Panc1 (cell line): ENCODE measurements around the gene SCN2B. TPM values are rescaled to one million over a fixed set of nuclear protein-coding genes. Genes with fewer than 3 reads are reported as not detected.

Experiments used
- ATAC-seq: fragments of 200-7000 bp; cut with Tn5 transposase; 2 replicates; pipeline ENCODE4 v1.9.1; 2020; ENCODE audit warnings: mild to moderate bottlenecking, moderate library complexity
- BruUV-seq: library from RNA; stranded (reverse); fragments of 400-500 nt; replicated peaks from 2 replicates; lab custom pipeline; 2021; lab: Mats Ljungman, UMichigan
- CTCF ChIA-PET: fragments of 300-600 bp; sonication (Branson Sonifier 250); formaldehyde crosslinking; loops from one replicate; lab custom pipeline; 2022; ENCODE audit warnings: antibody characterized with exemption; lab: Charles Lee
- POLR2A ChIA-PET: fragments of 300-600 bp; sonication (Branson Sonifier 250); formaldehyde crosslinking; loops from one replicate; lab custom pipeline; 2022; ENCODE audit warnings: antibody characterized with exemption; lab: Charles Lee
- DNase-seq: peaks from one replicate; pipeline ENCODE4 v3.0.0-alpha.2; 2010; ENCODE audit warnings: low read depth, low spot score
- H3K27ac ChIP-seq: 2 replicates; pipeline ENCODE4 v1.5.1; 2011; ENCODE audit warnings: mild to moderate bottlenecking, low read length, inconsistent platforms
- H3K27me3 ChIP-seq: fragments of 200-500 bp; sonication (Bioruptor generic); 2 replicates; pipeline ENCODE4 v1.6.0; 2014; ENCODE audit warnings: low read length, inconsistent platforms; ENCODE audit not compliant: control insufficient read depth, insufficient read depth
- H3K36me3 ChIP-seq: fragments of 200-500 bp; sonication (Bioruptor generic); 2 replicates; pipeline ENCODE4 v1.5.1; 2014; ENCODE audit warnings: inconsistent platforms, mild to moderate bottlenecking, low read length, moderate library complexity; ENCODE audit not compliant: control insufficient read depth, insufficient read depth
- H3K4me1 ChIP-seq: 2 replicates; pipeline ENCODE4 v1.5.1; 2011; ENCODE audit warnings: inconsistent platforms, mild to moderate bottlenecking, low read length, moderate library complexity; ENCODE audit not compliant: control insufficient read depth, insufficient read depth
- H3K4me3 ChIP-seq, 2 experiments: 2 replicates each; pipeline ENCODE4 v1.5.1; 2011 to 2012; ENCODE audit warnings: low read depth in 2 of 2, low read length in 2 of 2, mild to moderate bottlenecking in 2 of 2, inconsistent platforms in 1 of 2, moderate library complexity in 1 of 2
- H3K9me3 ChIP-seq: fragments of 200-500 bp; sonication (Bioruptor generic); 2 replicates; pipeline ENCODE4 v1.5.1; 2014; ENCODE audit warnings: low read depth, mild to moderate bottlenecking, inconsistent platforms, low read length, moderate library complexity; ENCODE audit not compliant: control insufficient read depth, insufficient read depth
- CTCF ChIP-seq: fragments of 450-650 bp; IDR thresholded peaks from 2 replicates; pipeline ENCODE4 v1.5.1; 2017; ENCODE audit warnings: mild to moderate bottlenecking
- POLR2AphosphoS5 ChIP-seq: IDR thresholded peaks from 2 replicates; pipeline ENCODE4 v1.6.1; 2012; ENCODE audit warnings: mild to moderate bottlenecking, low read depth, low read length, moderate library complexity
- SIN3A ChIP-seq: IDR thresholded peaks from 2 replicates; pipeline ENCODE4 v1.6.1; 2012; ENCODE audit warnings: low read depth, mild to moderate bottlenecking, low read length, moderate library complexity, borderline replicate concordance; ENCODE audit not compliant: insufficient read depth
- TCF7L2 ChIP-seq: IDR thresholded peaks from 2 replicates; pipeline ENCODE4 v1.6.1; 2011; ENCODE audit warnings: mild to moderate bottlenecking, low read depth, low read length, inconsistent platforms
- in situ Hi-C: cut with HindIII; loops from 2 replicates; pipeline ENCODE4 v1.10.0; 2016; ENCODE audit warnings: low sequenced_read_pairs, low pct_unique_long_range_greater_than_20kb
- intact Hi-C: fragments of 100-400 bp; cut with micrococcal nuclease; formaldehyde crosslinking; loops from one replicate; pipeline ENCODE4 v1.10.0; 2022; ENCODE audit not compliant: unreplicated experiment
- total RNA-seq: library from RNA; stranded (reverse); gene quantifications from one replicate; pipeline ENCODE4 v1.2.1, GENCODE V29; 2021; ENCODE audit not compliant: unreplicated experiment
- TF ChIP-seq, protein P1 (sequence below), 2 experiments: IDR thresholded peaks; 2 replicates each; pipeline ENCODE4 v1.6.1; 2011 to 2012; ENCODE audit warnings: low read depth in 2 of 2, control low read depth in 1 of 2, low read length in 1 of 2, mild to moderate bottlenecking in 1 of 2, moderate library complexity in 1 of 2; ENCODE audit not compliant: insufficient read depth in 1 of 2

The SCN2B gene
- total RNA-seq, 1 experiment from 2014 or later = not detected

DNA sequence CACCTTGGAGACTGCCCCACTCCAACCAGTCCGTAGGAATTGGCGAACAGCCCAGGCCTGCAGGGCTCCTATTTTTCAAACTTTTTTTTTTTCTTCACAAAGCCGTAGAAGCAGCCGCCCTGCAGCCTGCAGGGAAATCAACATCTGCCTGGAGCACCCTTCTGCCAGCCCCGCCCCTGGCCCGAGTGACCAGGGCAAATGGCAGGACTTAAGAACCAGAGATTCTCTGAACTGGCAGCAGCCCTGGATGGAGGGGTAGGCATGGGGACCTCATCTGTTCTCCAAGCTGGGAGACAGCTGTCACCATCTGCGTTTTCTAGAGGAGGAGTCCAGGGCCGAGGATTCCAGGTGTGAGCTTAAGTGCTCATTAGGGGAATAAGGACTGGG lies 5.6 kb downstream of the SCN2B start:
- Histone ChIP-seq H3K36me3 (no peaks in the 10 kb centered on the region), H3K4me1 (no peaks in the 10 kb centered on the region), H3K27ac (no peak overlapping the region), H3K27me3 (peaks cover 10% of the 10 kb centered on the region), H3K9me3 (no peaks in the 10 kb centered on the region), H3K4me3 (no peak overlapping the region)
- ATAC-seq = peak; percentile 2; the same call in 1 of the 2 replicates
- BruUV-seq = no TSS peak
- POLR2A ChIA-PET = no interaction called here
- in situ Hi-C loops (no loop called here), intact Hi-C loops (loop anchor here (2.0 kb wide), 1 partner anchor 22 kb away; no protein-coding TSS in a partner anchor)
- TF ChIP-seq POLR2AphosphoS5 = no peak
- no peak for TF ChIP-seq SIN3A
- TF ChIP-seq TCF7L2 = no peak
- TF ChIP-seq, protein P1, sequence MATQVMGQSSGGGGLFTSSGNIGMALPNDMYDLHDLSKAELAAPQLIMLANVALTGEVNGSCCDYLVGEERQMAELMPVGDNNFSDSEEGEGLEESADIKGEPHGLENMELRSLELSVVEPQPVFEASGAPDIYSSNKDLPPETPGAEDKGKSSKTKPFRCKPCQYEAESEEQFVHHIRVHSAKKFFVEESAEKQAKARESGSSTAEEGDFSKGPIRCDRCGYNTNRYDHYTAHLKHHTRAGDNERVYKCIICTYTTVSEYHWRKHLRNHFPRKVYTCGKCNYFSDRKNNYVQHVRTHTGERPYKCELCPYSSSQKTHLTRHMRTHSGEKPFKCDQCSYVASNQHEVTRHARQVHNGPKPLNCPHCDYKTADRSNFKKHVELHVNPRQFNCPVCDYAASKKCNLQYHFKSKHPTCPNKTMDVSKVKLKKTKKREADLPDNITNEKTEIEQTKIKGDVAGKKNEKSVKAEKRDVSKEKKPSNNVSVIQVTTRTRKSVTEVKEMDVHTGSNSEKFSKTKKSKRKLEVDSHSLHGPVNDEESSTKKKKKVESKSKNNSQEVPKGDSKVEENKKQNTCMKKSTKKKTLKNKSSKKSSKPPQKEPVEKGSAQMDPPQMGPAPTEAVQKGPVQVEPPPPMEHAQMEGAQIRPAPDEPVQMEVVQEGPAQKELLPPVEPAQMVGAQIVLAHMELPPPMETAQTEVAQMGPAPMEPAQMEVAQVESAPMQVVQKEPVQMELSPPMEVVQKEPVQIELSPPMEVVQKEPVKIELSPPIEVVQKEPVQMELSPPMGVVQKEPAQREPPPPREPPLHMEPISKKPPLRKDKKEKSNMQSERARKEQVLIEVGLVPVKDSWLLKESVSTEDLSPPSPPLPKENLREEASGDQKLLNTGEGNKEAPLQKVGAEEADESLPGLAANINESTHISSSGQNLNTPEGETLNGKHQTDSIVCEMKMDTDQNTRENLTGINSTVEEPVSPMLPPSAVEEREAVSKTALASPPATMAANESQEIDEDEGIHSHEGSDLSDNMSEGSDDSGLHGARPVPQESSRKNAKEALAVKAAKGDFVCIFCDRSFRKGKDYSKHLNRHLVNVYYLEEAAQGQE (IDR thresholded peaks at IDR 0.05; ENCODE audit: insufficient read depth in 1 of 2, low read depth in 2 of 2, low read length in 1 of 2) = no peak
- no peak for TF ChIP-seq CTCF
- no peak for DNase-seq
- CTCF ChIA-PET = interaction anchor here (0.6 to 2.1 kb wide), 10 partner anchors 10 to 1168 kb away, joined by 3 to 14 read pairs (median 4); no protein-coding TSS in a partner anchor

DNA sequence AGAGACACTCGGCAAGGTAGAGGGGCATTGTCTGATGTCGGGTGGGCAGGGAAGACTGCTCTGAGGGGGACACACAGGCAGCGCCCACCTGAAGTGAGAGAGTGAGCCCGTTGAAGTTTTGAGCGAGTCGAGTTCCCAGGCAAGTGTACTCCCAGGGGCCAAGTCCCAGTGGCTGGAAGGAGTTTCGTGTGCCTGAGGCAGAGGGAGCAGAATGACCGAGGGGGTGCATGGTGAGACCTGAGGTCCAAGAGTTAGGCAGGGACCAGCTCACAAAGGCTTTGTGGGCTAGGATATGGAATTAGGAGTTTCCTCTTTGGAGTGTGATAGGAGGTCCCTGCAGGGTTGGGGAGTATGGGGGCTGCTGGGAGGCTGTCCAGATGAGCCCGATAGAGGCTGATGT lies 6.2 kb downstream of the SCN2B start:
- Histone ChIP-seq H3K27ac (no peak overlapping the region), H3K4me3 (no peak overlapping the region), H3K9me3 (no peaks in the 10 kb centered on the region), H3K27me3 (peaks cover 10% of the 10 kb centered on the region), H3K4me1 (no peaks in the 10 kb centered on the region), H3K36me3 (no peaks in the 10 kb centered on the region)
- TF ChIP-seq TCF7L2 (no peak), POLR2AphosphoS5 (no peak), SIN3A (no peak), CTCF (no peak)
- TF ChIP-seq, protein P1 (IDR thresholded peaks at IDR 0.05; ENCODE audit: insufficient read depth in 1 of 2, low read depth in 2 of 2, low read length in 1 of 2) = no peak
- BruUV-seq = no TSS peak
- in situ Hi-C loops (no loop called here), intact Hi-C loops (loop anchor here (2.0 kb wide), 1 partner anchor 21 kb away; no protein-coding TSS in a partner anchor)
- ATAC-seq (no peak), DNase-seq (no peak)
- POLR2A ChIA-PET = no interaction called here
- CTCF ChIA-PET = interaction anchor here (0.6 kb wide), 1 partner anchor 1169 kb away, joined by 4 read pairs; no protein-coding TSS in a partner anchor
